Lower leg skin (tissue), 4 donors: Measurements from ENCODE around the gene RGS9. TPM values are rescaled to one million over a fixed set of nuclear protein-coding genes. Genes with fewer than 3 reads are reported as not detected.

Experiments used
- DNase-seq, 2 donors: peaks; one replicate each; pipeline ENCODE4 v3.0.0-alpha.2; 2019; ENCODE audit warnings: low spot score in 2 of 2
- H3K4me3 ChIP-seq: fragments of 200-600 bp; sonication (generic); 2 replicates; pipeline ENCODE4 v1.5.1; 2017; ENCODE audit warnings: mild to moderate bottlenecking, low read depth; ENCODE audit not compliant: poor library complexity, severe bottlenecking
- POLR2A ChIP-seq, 2 donors: fragments of 450-650 bp; IDR thresholded peaks; one replicate each; pipeline ENCODE4 v1.6.1; 2016 to 2017; ENCODE audit warnings: antibody characterized with exemption in 2 of 2, mild to moderate bottlenecking in 1 of 2, moderate library complexity in 1 of 2
- WGBS, 2 donors: methylation state at CpG; one replicate each; pipeline ENCODE4 v1.1.5; 2018; 5-methylcytosine and 5-hydroxymethylcytosine counted together
- intact Hi-C: fragments of 100-400 bp; cut with DNase I; formaldehyde crosslinking; loops from one replicate; pipeline ENCODE4 v1.15.0; 2023; ENCODE audit warnings: low total_unique reads
- total RNA-seq, 4 donors: library from RNA; depleted of rRNA; stranded (reverse); fragments of >200 nt; gene quantifications; one replicate each; pipeline ENCODE4 v1.1.0, GENCODE V29; 2016
- TF ChIP-seq, protein P1 (sequence below), 3 donors: fragments of 450-650 bp; IDR thresholded peaks; one replicate each; pipeline ENCODE4 v1.5.1; 2016; ENCODE audit warnings: antibody characterized with exemption in 3 of 3, mild to moderate bottlenecking in 3 of 3, moderate library complexity in 2 of 3

The RGS9 gene
- total RNA-seq, 4 donors from 2014 or later = 1.4 to 8.9 (median 4.6) TPM

DNA sequence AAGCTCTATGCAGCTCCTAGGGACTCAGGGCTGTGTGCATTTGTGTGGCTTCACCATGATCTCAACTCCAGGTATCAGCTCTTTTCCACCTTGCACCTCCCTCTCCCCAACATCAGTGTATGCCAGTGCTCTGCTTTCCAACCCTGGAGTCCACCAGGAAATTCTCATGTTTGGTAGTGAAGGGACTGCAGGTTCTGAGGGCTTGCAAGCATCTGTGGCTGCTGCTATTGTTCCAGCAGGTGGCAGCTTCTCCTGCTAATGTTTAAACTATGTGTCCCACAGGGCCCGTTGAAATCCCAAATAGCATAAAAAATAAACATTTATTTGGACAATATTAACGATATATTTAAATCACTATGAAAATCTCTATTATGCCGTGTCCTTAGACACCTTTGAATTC lies 82.0 kb downstream of the RGS9 start:
- 73 to 80% methylated on average over 3 of the region's 3 CpGs for WGBS, 2 donors
- no peak for TF ChIP-seq POLR2A (IDR thresholded peaks at IDR 0.05)
- TF ChIP-seq, protein P1, sequence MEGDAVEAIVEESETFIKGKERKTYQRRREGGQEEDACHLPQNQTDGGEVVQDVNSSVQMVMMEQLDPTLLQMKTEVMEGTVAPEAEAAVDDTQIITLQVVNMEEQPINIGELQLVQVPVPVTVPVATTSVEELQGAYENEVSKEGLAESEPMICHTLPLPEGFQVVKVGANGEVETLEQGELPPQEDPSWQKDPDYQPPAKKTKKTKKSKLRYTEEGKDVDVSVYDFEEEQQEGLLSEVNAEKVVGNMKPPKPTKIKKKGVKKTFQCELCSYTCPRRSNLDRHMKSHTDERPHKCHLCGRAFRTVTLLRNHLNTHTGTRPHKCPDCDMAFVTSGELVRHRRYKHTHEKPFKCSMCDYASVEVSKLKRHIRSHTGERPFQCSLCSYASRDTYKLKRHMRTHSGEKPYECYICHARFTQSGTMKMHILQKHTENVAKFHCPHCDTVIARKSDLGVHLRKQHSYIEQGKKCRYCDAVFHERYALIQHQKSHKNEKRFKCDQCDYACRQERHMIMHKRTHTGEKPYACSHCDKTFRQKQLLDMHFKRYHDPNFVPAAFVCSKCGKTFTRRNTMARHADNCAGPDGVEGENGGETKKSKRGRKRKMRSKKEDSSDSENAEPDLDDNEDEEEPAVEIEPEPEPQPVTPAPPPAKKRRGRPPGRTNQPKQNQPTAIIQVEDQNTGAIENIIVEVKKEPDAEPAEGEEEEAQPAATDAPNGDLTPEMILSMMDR (IDR thresholded peaks at IDR 0.05) = no peak
- intact Hi-C loops = no loop called here
- no peak for DNase-seq
- H3K4me3 ChIP-seq = no peak overlapping the region

GRCh38 chr17:65219707-65220106 lies 82.5 kb downstream of the RGS9 start:
- intact Hi-C loops = no loop called here
- WGBS, 2 donors = 95% methylated on average over 3 of the region's 3 CpGs
- H3K4me3 ChIP-seq = no peak overlapping the region
- no peak for DNase-seq
- TF ChIP-seq, protein P1 (IDR thresholded peaks at IDR 0.05) = no peak
- TF ChIP-seq POLR2A (IDR thresholded peaks at IDR 0.05) = no peak

GRCh38 chr17:65220732-65221131 lies 83.6 kb downstream of the RGS9 start:
- intact Hi-C loops = no loop called here

GRCh38 chr17:65222214-65222738 lies 85.1 kb downstream of the RGS9 start:
- TF ChIP-seq POLR2A (IDR thresholded peaks at IDR 0.05) = no peak
- TF ChIP-seq, protein P1 (IDR thresholded peaks at IDR 0.05) = no peak
- DNase-seq = no peak
- H3K4me3 ChIP-seq = no peak overlapping the region
- intact Hi-C loops = no loop called here
- WGBS, 2 donors = 82 to 86% methylated on average over 3 of the region's 3 CpGs

More at GRCh38 chr17:65220732-65221131, 83.6 kb downstream of the RGS9 start:
- no peak for TF ChIP-seq POLR2A (IDR thresholded peaks at IDR 0.05)
- TF ChIP-seq, protein P1 (IDR thresholded peaks at IDR 0.05) = no peak
- DNase-seq = no peak
- 52 to 61% methylated on average over 1 of the region's 1 CpG for WGBS, 2 donors
- no peak overlapping the region for H3K4me3 ChIP-seq

- 95 to 96% methylated on average over 18 of the region's 18 CpGs for WGBS, 2 donors
- TF ChIP-seq, protein P1 (IDR thresholded peaks at IDR 0.05) = no peak
- TF ChIP-seq POLR2A (IDR thresholded peaks at IDR 0.05) = no peak
- no peak overlapping the region for H3K4me3 ChIP-seq
- intact Hi-C loops = no loop called here
- DNase-seq = no peak
Measured at GRCh38 chr17:65225061-65225460, 87.9 kb downstream of the RGS9 start.

- intact Hi-C loops = no loop called here
- 77 to 78% methylated on average over 3 to 4 of the region's 4 CpGs for WGBS, 2 donors
- no peak for TF ChIP-seq POLR2A (IDR thresholded peaks at IDR 0.05)
- TF ChIP-seq, protein P1 (IDR thresholded peaks at IDR 0.05) = no peak
- DNase-seq = no peak
- no peak overlapping the region for H3K4me3 ChIP-seq
Measured at GRCh38 chr17:65226227-65226626, 89.1 kb downstream of the RGS9 start.
